ENCODE data around the gene CSHL1. TPM values are rescaled to one million over a fixed set of nuclear protein-coding genes. Genes with fewer than 3 reads are reported as not detected.
"Not testable (repeated sequence)": the region's sequence is repeated elsewhere in the genome, so short reads cannot be mapped to it uniquely, and the experiment has no call there.

Gene CSHL1
- total and polyA plus RNA-seq, 8 donors, result not detected

- H3K9me3 ChIP-seq; H3K4me1 ChIP-seq; H3K27ac ChIP-seq; H3K27me3 ChIP-seq; intact Hi-C loops (cut with DNase I; ENCODE audit: low total_unique reads); H3K4me3 ChIP-seq; DNase-seq; H3K36me3 ChIP-seq: not testable (repeated sequence)
- WGBS, 5 donors, result 78 to 89% (median 81%) methylated on average over 3 to 7 of the region's 8 CpGs
Measured at GRCh38 chr17:63874061-63874626, 36.9 kb downstream of the CSHL1 start.

GRCh38 chr17:63873577-63873976 lies 37.5 kb downstream of the CSHL1 start, which contains the start of gene CSH2:
Gene CSH2, minus strand, starts transcription at chr17:63873677. Its CDS starts 63 bp downstream, at chr17:63873614.
- H3K27ac ChIP-seq; DNase-seq; H3K4me3 ChIP-seq; H3K27me3 ChIP-seq; H3K36me3 ChIP-seq; intact Hi-C loops (cut with DNase I; ENCODE audit: low total_unique reads); H3K9me3 ChIP-seq; H3K4me1 ChIP-seq: not testable (repeated sequence)
- 72 to 95% (median 80%) methylated on average over 2 to 7 of the region's 7 CpGs for WGBS, 5 donors

GRCh38 chr17:63871646-63872365 lies 39.3 kb downstream of the CSHL1 start:
- H3K27ac ChIP-seq; H3K27me3 ChIP-seq; intact Hi-C loops (cut with DNase I; ENCODE audit: low total_unique reads); H3K36me3 ChIP-seq; H3K4me1 ChIP-seq; H3K9me3 ChIP-seq; DNase-seq; H3K4me3 ChIP-seq: not testable (repeated sequence)
- 91 to 97% (median 94%) methylated on average over 11 to 15 of the region's 15 CpGs for WGBS, 5 donors

- H3K4me3 ChIP-seq; H3K27ac ChIP-seq; intact Hi-C loops (cut with DNase I; ENCODE audit: low total_unique reads); H3K9me3 ChIP-seq; H3K27me3 ChIP-seq; DNase-seq; H3K36me3 ChIP-seq; H3K4me1 ChIP-seq: not testable (repeated sequence)
- WGBS, 5 donors, result 84 to 93% (median 92%) methylated on average over 4 of the region's 4 CpGs
Measured at GRCh38 chr17:63870292-63870665, 40.8 kb downstream of the CSHL1 start.

GRCh38 chr17:63869491-63870291 lies 41.4 kb downstream of the CSHL1 start:
- H3K27me3 ChIP-seq; H3K36me3 ChIP-seq; DNase-seq; H3K4me3 ChIP-seq; intact Hi-C loops (cut with DNase I; ENCODE audit: low total_unique reads); H3K9me3 ChIP-seq; H3K4me1 ChIP-seq; H3K27ac ChIP-seq: not testable (repeated sequence)
- WGBS, 5 donors, result 51 to 65% (median 59%) methylated on average over 9 of the region's 9 CpGs

GRCh38 chr17:63866625-63867024 lies 44.4 kb downstream of the CSHL1 start:
- H3K27me3 ChIP-seq; intact Hi-C loops (cut with DNase I; ENCODE audit: low total_unique reads); H3K36me3 ChIP-seq; H3K27ac ChIP-seq; DNase-seq; H3K9me3 ChIP-seq; H3K4me3 ChIP-seq; H3K4me1 ChIP-seq: not testable (repeated sequence)
- 51 to 80% (median 75%) methylated on average over 5 to 7 of the region's 7 CpGs for WGBS, 5 donors

Small RNAs within 50 kb of the gene (small RNA-seq; reads per million reads assigned to genes)
- gene AC040958.1 (0 reads per million in 4 donors), gene AC127029.1 (0 reads per million in 4 donors), gene GH1 (0 reads per million in 4 donors)

Other genes with a start within 250 kb of the CSHL1 start
- gene LIMD2, start 211.1 kb downstream of the CSHL1 start, total RNA-seq, result 10 to 100 TPM in 2 of 5 donors, 1 to 10 TPM in 3; 4.9 to 27.2 (median 9.6) TPM
- gene LIMD2, start 211.1 kb downstream of the CSHL1 start, polyA plus RNA-seq, result 10 to 100 TPM; 12.0 to 21.0 (median 20.2) TPM
- 10 to 100 TPM; 15.8 to 56.2 (median 31.3) TPM for gene STRADA, start 169.5 kb downstream of the CSHL1 start, total RNA-seq
- gene STRADA, start 169.5 kb downstream of the CSHL1 start, polyA plus RNA-seq, result 10 to 100 TPM in 2 of 3 donors, 1 to 10 TPM in 1; 9.8 to 17.7 (median 12.6) TPM
- gene CCDC47, start 137.7 kb downstream of the CSHL1 start, total RNA-seq, result 100 to 1,000 TPM in 2 of 5 donors, 10 to 100 TPM in 3; 38.8 to 139 (median 69.4) TPM
- 10 to 100 TPM; 11.5 to 34.6 (median 18.5) TPM for gene CCDC47, start 137.7 kb downstream of the CSHL1 start, polyA plus RNA-seq
- 100 to 1,000 TPM; 182 to 346 (median 205) TPM for gene DDX42, start 137.1 kb downstream of the CSHL1 start, total RNA-seq
- 10 to 100 TPM; 42.7 to 59.9 (median 52.7) TPM for gene DDX42, start 137.1 kb downstream of the CSHL1 start, polyA plus RNA-seq
- 100 to 1,000 TPM in 1 of 5 donors, 10 to 100 TPM in 4; 19.2 to 177 (median 80.1) TPM for gene PSMC5, start 83.8 kb downstream of the CSHL1 start, total RNA-seq
- 100 to 1,000 TPM; 151 to 211 (median 153) TPM for gene PSMC5, start 83.8 kb downstream of the CSHL1 start, polyA plus RNA-seq
- 10 to 100 TPM in 4 of 5 donors, 1 to 10 TPM in 1; 3.5 to 54.0 (median 38.6) TPM for gene FTSJ3, start 83.6 kb downstream of the CSHL1 start, total RNA-seq
- gene FTSJ3, start 83.6 kb downstream of the CSHL1 start, polyA plus RNA-seq, result 10 to 100 TPM; 12.2 to 14.4 (median 13.4) TPM
- gene SMARCD2, start 68.6 kb downstream of the CSHL1 start, total RNA-seq, result 100 to 1,000 TPM in 3 of 5 donors, 10 to 100 TPM in 2; 90.6 to 244 (median 109) TPM
- 10 to 100 TPM; 65.1 to 86.9 (median 66.9) TPM for gene SMARCD2, start 68.6 kb downstream of the CSHL1 start, polyA plus RNA-seq
- gene CSH2, start 37.6 kb downstream of the CSHL1 start, total RNA-seq, result not detected
- not detected for gene CSH2, start 37.6 kb downstream of the CSHL1 start, polyA plus RNA-seq
- not detected for gene GH2, start 29.3 kb downstream of the CSHL1 start, total RNA-seq
- gene GH2, start 29.3 kb downstream of the CSHL1 start, polyA plus RNA-seq, result not detected
- not detected for gene CSH1, start 14.7 kb downstream of the CSHL1 start, total RNA-seq
- not detected for gene CSH1, start 14.7 kb downstream of the CSHL1 start, polyA plus RNA-seq
- gene GH1, start 7.6 kb upstream of the CSHL1 start, total RNA-seq, result not detected
- gene GH1, start 7.6 kb upstream of the CSHL1 start, polyA plus RNA-seq, result not detected
- gene CD79B, start 21.1 kb upstream of the CSHL1 start, total RNA-seq, result 1 to 10 TPM in 2 of 5 donors, not detected in 3; 4.8 to 5.3 TPM
- 1 to 10 TPM; 1.7 to 9.7 (median 8.1) TPM for gene CD79B, start 21.1 kb upstream of the CSHL1 start, polyA plus RNA-seq
- 1 to 10 TPM in 3 of 5 donors, not detected in 2; 1.2 to 2.7 (median 2.4) TPM for gene SCN4A, start 61.7 kb upstream of the CSHL1 start, total RNA-seq
- under 1 TPM; 0.05 to 0.31 (median 0.19) TPM for gene SCN4A, start 61.7 kb upstream of the CSHL1 start, polyA plus RNA-seq
- gene PRR29, start 87.1 kb upstream of the CSHL1 start, total RNA-seq, result under 1 TPM in 1 of 5 donors, not detected in 4; 0.92 TPM
- gene PRR29, start 87.1 kb upstream of the CSHL1 start, polyA plus RNA-seq, result under 1 TPM in 2 of 3 donors, not detected in 1; 0.08 to 0.50 TPM
- 10 to 100 TPM in 1 of 5 donors, 1 to 10 TPM in 2, not detected in 2; 4.7 to 25.3 (median 9.9) TPM for gene ICAM2, start 109.4 kb upstream of the CSHL1 start, total RNA-seq
- 10 to 100 TPM in 2 of 3 donors, 1 to 10 TPM in 1; 8.2 to 15.4 (median 11.5) TPM for gene ICAM2, start 109.4 kb upstream of the CSHL1 start, polyA plus RNA-seq
- 10 to 100 TPM; 23.7 to 76.4 (median 33.8) TPM for gene ERN1, start 218.9 kb upstream of the CSHL1 start, total RNA-seq
- gene ERN1, start 218.9 kb upstream of the CSHL1 start, polyA plus RNA-seq, result 1 to 10 TPM; 4.1 to 6.4 (median 6.1) TPM